Activated gamma-delta T cell treated with Interleukin-2 at 50 U/mL for 16 hours (primary cell): ENCODE data around the gene ARL15.
"Not testable (repeated sequence)": the region's sequence is repeated elsewhere in the genome, so short reads cannot be mapped to it uniquely, and the experiment has no call there.

Experiments
- DNase-seq: peaks from one replicate; pipeline ENCODE4 v3.0.0-alpha.2; 2020

Gene ARL15

DNA sequence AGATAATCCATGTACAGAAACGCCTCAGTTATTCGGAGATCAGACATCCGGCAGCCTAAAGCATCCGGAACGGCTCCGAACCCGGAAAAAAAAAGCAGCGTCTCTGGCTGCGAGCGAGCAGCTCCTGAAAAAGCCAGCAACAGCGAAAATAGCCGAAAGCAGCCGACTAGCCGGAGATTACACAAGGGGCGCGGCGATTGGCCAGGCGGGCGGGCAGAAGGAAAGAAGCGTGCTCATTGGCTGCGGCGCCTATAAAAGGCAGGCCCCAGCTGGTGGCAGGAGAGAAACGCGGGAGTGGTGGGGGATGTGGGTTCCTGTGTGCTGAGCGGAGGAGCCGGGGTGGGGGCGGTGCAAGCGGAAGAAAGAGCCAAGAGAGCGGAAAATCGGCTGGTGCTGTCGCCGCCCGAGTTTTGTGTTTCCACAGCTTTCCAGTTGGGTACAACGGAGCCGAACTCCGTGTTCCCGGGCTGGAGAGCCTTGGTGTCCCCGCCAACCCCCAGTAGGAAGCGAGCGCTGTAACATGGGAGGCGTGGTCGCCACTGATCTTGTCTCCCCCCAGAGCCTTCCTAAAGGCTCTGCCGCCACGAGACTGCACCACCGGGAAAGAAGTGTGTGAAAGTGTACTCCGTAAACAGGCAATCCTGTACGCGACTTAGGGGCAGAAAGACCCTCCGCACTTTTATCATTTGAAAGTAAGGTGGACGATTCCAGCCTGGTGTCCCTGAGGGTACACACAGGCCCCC is at the start of gene ARL15:
ARL15 (minus strand) TSS at position 141 of the 743 bp plus-strand sequence.
- DNase-seq = peak; percentile 97

DNA sequence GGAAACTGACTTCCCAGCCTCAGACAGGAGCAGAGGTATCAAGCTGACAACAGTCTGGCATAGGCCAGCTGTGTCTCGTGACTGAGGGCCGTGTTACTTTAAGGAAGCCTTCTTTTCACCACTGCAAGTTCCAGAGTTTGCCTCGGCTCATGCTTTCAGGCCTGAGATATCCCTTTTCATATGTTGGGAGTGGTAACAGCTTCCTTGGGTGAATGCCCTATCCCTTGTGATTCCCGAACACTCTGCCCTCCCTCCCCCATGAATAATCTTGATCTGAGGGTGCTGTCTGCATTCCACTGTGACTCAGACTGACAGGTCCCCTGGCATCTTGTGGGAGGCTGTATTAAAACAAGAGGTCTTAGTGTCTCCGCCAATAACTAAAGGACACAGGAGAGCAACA is 49.7 kb upstream of the ARL15 start:
- no peak for DNase-seq

DNA sequence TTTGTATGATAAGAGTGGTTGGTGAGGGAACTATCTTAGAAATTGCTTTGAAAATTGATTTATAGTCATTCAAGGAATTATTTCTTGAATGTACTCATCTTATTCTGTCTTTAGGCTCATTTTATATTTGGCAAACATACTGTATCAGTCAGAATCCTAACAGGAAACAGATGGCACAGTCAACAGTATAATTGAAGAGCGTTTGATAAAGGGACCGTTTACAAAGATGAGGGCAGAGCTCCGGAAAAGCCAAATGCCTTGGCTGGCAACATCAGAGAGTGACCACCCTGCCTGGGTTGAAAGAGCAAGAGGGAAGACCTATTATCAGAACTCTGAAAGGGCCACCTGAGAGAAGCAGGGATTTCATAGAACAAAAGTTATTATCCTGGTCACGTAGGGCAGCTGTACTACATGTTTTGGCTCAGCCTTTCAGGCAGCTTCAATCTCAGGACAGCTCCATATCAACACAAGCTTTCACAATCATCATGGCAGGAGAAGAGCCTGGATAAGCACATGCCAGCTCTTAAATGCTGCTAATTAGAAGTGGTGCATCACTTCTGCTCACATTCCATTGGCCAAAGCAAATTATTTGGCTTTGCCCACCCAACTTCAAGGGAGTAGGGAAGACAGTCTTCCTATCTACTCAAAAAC is 47.2 kb upstream of the ARL15 start:
- DNase-seq = no peak

DNA sequence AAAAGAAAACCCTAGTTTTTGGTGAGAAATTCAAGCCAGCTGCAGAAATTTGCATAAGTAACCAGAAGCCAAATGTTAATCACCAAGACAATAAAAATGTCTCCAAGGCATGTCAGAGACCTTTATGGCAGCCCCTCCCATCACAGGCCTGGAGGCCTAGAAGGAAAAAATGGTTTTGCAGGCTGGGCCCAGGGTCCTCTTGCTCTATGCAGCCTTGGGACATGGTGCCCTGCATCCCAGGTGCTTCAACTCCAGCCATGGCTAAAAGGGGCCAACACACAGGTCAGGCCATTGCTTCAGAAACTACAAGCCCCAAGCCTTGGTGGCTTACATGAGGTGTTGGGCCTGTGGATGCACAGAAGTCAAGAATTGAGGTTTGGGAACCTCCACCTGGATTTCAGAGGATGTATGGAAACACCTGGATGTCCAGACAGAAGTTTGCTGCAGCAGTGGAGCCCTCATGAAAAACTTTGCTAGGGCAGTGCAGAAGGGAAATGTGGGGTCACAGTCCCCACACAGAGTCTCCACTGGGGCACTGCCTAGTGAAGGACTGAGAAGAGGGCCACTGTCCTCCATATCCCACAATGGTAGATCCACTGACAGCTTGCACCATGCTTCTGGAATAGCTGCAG is 43.7 kb upstream of the ARL15 start:
- not testable (repeated sequence) for DNase-seq

DNA sequence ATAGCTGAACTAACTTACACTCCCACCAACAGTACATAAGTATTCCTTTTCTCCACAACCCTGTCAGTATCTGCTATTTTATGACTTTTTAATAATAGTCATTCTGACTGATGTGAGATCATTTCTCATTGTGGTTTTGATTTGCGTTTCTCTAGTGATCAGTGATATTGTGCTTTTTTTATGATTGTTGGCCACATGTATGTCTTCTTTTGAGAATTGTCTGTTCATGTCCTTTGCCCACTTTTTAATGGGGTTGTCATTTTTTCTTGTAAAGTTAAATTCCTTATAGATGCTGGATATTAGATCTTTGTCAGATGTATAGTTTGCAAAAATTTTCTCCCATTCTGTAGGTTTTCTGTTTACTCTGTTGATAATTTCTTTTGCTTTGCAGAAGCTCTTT is 42.2 kb upstream of the ARL15 start:
- DNase-seq = not testable (repeated sequence)

DNA sequence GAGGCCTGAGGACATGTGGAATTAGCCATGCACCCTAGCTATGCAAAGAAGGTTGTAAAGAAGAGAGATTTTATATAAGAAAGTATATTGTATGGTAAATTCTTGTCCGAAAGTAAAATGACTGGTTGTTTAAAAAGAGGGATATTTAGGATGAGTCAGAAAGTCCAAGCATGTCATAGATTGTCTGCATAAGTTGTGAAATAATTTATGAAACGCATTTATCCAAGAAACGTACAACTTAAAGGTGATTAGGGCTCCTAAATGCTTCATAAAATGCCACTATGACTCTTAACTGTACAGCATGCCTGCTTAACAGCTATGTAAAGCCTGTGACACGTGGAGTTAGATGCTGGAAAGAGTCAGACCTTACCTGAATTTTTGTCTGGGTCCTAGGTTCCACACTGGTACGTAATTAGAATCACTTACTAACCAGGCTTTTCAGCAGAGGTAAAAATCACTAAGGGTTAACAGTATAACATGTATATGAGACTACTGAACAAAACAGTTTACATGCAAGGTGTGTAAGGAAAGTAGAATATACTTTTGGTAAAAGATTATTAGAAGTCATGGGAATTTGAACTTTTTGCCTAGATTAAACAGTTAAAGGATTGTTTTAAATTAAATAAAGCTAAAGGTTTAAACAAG is 37.0 kb upstream of the ARL15 start:
- DNase-seq = no peak

DNA sequence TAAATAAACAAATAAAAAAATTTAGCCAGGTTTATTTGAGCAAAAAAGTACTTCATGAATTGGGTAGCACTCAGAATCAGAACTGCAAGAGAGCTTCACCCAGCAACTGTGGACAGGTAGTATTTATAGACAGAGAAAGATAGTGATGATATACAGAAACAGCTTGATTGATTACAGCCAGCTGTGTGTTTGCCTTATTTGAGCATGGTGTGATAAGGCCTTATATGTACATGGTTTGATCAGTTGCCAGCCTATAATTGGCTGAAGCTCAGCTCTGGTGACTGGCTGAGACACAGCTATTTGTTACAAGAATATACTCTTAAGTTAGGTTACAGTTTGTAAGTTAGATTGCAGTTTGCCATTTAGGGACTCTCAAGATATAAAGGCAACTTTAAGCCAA is 34.3 kb upstream of the ARL15 start:
- no peak for DNase-seq

DNA sequence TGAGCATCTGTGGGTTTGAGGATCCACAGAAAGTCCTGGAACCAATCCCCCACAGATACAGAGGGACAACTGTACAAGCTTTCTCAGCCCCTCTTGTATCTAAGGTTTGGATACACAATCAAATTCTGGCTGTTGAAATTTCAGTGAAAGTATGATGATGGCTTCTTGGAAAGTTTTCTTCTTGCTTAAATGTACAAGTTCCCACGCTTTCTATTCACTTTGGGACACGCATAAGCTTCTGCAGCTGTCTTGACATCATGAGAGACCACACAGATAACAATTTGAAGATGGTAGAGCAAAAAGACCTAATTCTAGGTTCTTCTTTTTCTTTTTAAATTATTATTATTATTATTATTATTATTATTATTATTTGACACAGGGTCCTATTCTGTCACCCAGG is 31.6 kb upstream of the ARL15 start:
- no peak for DNase-seq

DNA sequence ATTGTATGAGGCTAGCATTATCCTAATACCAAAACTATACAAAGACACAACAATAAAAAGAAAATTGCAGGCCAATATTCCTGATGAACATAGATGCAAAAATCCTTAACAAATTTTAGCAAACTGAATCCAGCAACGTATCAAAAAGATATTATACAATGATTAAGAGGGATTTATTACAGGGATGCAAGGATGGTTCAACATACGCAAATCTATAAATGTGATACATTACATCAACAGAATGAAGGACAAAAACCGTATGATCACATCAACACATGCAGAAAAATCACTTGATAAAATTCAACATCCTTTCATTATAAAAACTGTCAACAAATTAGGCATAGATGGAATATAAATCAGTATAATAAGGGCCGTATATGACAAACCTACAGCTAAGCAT is 27.1 kb upstream of the ARL15 start:
- DNase-seq = no peak

DNA sequence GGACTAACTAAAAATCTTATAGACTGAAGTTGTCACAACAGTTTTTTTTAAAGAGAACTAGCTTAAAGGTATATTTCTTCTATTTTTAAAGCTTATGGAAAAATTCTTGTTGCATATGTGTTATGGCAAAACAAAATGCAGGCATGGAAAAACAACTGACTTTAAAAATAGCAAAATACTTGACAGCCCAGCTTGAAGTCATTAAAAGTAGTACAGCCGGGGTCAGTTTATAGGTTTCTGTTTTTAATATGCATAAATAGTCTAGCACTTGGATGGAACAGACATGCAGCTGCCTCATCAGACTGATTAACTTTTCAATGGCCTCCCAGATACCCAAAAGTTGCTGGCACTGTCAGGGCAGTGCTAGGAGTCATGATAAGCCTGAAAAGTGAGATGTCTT is 22.3 kb upstream of the ARL15 start:
- DNase-seq = no peak

DNA sequence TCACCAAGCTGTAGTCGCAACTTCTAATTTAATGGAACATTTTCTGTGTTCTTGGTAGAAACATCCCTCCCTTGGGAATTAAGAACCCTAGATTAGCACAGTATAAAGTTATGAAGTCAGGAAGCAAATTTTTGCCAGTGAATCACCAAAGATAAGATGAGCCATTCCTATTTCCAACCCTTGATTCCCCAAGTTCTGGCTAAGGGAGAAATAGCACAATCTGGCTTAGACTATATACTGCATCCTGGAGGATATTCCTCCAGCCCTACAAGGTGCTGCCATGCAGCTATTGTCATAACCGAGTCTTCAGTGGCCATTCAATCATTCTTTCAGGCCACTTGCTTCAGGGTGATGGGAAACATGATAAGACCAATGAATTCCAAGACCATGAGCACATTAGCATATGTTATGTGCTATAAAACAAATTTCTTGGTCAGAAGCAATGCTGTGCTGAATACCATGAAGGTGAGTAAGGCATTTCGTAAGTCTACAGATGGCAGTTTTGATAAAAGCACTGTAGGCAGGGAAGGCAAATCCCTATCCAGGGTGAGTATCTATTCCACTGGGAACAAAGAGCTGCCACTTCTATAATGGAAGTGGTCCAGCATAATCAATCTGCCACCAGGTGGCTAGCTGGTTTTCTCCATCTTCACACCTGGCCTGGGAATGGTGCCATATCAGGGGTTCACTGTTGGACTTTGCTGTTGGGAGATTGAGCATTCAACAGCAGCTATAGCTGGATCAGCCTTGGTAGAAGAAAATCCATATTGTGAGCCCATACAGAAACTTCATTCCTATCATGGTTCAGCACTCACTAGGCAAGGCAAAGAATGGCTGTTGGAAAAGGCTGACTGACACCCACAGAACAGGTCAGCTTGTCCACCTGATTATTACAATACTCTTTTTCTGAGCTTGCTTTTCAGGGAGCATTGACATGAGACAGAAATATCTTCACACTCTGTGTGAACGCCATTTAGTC is 19.6 kb upstream of the ARL15 start:
- no peak for DNase-seq

DNA sequence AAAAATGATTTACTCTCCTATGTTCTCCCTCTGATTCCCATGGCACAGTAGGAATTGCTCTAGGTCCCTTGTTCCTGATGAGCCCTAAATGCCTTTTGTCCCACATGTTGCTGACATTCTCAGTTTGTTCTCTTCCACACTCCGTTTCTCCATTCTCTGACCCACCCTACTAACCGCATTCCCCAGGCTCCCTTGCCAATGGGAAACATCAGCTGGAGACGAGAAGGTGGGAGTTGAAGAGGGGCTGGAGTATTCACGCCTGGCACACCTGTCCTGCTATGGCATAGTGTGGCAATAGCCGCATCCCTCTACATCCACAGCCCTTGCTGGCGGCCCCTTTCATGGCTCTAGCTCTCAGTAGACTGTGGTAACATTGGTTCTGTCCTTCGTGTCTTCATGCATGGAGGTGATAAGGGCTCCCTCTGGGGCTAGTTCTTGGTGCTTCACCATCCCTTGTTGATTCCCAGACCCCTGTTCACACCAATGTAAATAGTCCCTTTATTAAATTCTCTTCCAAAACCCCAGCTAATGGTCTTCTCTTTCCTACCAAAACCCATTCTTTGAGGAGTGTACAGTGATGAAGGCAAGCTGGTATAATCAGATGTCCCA is 16.4 kb upstream of the ARL15 start:
- no peak for DNase-seq

DNA sequence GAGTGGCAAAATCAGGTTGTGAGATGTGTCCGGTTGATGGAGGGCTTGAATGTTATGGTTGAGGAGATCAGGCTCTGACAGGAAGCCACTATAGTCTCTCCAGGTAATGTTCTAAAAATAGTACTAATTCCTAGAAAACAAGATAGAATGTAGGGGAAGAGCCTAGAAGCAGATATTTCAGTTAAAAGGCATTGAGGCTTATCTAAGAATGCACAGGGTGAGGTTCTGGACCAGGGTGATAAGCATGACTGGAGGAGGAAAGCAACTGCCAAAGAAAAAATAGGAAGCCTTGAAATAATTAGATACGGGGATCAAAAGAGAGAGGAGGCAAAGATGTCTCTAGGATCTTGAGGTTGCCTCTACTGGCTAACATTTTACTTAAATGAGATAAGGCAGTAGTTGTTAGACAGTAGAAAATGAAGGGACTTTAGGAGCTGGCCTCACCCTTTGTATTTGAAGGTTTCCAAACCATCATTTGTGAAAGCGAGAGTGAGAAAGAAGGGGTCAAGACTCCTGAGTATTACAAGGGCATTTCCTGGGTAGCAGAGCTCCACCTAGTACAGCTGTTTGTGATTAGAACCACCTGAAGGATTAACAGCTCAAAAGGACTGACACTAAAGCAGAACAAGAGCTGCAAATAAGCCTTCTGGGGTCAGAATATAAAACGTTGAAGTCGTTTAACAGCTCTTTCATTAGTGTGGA is 15.4 kb upstream of the ARL15 start:
- no peak for DNase-seq

DNA sequence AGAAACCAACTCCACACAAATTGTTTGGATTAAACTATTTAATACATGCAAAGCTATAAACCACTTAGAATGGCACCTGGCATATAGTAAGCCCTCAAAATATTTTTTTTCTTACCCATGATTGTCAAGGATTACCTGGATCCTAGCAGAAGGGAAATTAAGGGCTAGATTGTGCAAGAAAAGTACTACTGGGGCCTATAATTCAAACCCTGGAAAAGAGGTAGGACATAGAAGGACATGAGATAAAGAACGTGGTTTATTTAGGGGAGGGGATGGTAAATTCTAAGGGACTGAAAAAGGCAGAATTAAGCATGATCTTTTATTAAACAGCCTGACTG is 14.9 kb upstream of the ARL15 start:
- DNase-seq = no peak

DNA sequence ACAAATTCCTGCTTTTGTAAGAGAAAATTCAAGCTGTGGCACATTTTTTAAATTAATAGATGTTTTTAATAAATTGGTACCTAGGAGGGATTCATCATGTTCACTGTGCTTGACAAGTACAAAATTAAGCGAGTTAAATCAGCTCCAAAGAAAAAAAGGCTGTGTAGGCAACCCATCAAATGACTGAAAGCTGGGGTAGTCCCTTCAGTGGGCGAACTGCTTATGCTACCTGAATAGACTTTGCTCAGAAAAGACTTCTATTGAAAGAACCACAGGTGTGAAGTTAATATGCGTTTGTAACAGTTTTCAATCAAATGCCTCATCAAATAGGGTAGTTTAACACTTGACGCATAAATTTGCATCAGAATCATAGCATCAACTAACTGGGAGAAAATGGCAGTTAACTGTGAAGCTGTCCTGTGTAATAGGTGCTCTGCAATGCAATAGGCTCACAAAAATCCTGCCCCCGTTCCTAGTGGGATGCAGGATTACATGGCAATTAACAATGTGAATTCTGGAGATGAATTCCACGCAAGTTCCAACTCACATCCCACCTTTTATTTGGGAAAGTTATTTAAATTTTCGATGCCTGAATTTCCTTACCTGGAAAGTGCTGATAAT is 14.4 kb upstream of the ARL15 start:
- no peak for DNase-seq

DNA sequence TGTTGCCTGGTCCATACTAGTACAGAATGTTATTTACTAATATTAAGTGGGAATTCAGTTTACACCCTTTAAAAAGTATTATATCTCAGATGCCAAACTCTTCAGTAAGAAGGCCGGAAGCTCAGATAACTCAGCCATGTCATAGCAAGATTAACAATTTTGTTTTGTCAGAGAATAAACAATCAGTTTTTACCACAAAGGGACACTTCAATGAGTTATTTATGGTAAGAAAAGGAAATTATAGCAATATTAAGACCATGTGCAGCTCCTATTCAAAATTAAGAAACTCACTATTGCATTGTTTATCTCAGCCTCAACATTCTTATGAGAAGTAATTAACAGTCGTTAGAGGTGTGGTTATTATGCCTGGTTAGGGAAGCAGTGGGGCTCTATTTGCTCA is 13.1 kb upstream of the ARL15 start:
- no peak for DNase-seq

DNA sequence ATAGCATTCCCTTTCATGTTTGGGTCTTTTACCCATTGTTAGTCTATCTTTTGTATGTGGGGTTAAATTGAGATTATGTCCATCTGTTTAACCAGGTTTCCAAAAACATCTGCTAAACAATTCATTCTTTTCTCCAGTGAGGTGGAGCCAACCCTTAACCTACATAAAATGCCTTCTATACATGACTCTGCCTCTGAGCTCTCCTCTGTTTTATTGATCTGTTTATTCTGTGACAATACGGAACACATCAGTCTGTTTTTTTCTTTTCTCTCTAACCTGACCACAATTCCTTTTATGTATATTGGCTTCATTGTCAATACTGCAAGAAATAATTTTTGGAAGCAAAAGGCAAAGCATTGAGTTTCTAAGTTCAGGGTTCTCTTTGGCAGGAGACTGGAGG is 9.9 kb upstream of the ARL15 start:
- DNase-seq = no peak

DNA sequence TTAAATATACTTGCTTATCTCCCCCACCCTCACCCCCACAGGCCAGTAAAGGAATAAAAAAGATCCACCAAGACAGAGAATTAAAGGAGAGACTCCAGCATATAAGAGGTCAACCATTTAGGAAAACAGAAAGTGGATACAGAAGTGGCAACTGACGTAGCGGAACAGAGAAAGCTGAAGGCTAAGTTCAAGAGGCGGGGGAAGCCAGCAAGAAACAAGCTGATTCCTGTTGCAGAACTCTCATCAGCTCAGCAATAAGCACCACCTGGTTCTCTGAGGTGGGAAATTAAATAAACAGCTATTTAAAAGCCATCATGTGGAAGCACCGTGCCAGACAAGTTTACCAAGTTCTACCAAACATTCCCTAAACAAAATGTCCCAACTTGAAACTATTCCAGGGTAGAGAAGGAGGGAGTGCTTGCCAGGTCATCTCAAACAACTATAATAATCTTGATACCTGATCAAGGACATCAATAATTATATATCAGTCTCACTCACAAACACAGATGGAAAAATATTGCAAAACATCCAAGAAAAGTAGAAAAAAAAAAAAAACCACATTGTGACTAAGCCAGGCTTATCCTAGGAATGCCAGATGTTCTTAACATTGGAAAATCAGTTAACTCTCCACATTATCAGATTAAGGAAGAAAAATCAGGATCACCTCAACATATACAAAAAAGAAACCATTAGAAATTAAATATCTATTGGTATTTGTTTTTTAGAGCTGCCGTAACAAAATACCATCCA is 7.3 kb upstream of the ARL15 start:
- DNase-seq = no peak

DNA sequence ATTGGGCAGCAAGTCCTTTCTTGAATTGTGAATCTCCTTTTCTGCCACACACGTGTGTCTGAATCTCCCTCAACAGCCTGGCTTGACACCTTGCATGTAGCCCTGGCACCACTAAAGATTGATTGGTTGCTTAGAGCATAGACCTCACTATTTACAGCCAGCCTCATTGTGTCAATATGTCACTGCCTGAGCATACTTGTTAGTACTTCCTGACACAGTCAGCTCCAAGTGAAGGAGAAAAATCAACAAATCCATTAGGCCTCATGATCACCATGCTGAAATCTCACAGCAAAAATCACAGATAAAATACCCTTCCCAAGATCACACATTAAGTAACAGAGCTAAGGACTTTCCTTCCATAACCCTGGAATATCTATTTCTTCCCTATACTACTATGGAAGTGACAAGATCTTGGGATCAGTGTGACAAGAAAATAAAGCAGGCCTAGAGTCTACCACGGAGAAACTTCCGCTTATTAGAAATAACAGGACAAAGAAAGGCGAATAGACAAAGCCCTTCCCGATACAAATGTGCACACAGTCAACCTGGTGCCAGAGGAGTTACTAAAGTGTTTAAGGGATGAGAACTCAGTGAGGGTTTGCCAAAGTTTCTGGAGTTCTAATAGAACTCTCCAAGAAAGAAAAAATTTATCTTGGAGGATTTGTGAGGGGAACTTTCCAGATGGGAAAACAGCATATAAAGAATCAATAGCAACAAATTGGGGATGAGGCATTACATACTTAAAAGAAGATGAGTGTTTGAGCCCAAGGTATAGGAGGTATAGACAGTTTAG is 5.6 kb upstream of the ARL15 start:
- no peak for DNase-seq
